COLO668 (cell line): Measurements from ENCODE around the gene FNDC10.
"Not testable (repeated sequence)": the region's sequence is repeated elsewhere in the genome, so short reads cannot be mapped to it uniquely, and the experiment has no call there.

Experiments
- DNase-seq: peaks from one replicate; lab custom pipeline; 2025; ENCODE audit not compliant: unreplicated experiment; lab: John Stamatoyannopoulos, UW

FNDC10 gene

DNA sequence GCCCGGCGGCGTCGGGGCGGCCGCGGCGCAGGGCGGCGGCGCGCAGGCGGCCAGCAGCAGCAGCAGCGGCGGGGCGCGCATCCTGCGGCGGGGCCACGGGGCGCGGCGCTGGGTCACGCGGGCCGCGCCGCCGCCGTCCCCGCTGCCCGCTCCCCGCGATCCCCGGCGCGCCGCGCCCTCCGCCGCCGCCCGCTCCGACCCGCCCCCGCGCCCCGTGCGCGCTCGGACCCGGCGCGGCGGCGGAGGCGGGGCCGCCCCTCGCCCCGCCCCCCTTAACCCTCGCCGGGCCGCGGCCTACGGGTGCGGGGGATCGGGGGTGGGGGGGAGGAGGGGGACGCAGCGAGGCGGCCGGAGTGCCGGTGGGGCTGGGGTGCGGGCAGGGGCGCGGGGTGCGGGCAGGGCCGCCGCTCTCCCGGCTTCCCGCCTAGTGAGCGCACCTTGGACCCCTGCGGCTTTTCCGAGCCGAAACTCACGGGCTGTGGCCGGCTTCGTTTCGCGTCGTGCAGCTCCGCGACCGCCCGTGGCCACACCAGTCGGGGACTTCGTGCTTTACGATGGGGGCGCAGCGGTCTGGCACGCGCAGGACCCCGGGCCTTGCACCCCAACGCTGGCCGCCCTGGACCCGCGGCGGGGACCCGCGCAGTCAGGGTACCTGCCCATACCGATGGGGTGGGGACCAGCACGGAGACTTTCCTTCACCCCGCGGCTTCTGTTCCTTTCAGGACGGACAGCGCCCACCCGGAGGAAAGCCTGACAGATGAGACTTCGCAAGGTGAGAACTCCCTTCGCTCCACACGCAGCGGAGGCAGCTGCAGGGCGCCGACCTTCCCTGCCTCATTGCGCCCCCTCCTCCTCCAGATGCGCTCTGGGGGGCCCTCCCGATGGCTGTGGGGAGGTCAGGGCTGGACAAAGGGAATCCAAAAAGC, at the start of gene FNDC10:
Gene FNDC10, minus strand, starts transcription at position 201 of the 926 bp plus-strand sequence. Its CDS starts 120 bp downstream, at position 81.
- DNase-seq: no peak

DNA sequence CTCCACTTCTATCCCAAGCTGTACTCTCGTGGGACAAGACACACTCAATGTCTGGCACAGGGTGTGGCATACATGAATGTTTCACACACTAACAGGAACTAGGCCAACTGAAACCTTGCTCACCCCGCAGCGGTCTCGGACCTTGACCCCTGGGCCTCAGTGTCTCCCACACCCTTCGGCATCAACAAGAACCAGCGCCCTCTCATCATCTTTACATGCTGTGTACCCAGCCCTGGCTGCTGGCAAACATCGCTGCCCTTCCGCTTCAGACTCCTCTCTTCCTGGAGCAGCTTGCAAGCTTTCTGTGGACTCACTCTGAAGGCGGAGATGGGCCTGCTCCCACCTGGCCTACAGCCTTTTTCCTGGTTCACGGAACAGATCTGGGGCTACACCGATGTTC, 48.3 kb upstream of the FNDC10 start:
- DNase-seq: not testable (repeated sequence)

DNA sequence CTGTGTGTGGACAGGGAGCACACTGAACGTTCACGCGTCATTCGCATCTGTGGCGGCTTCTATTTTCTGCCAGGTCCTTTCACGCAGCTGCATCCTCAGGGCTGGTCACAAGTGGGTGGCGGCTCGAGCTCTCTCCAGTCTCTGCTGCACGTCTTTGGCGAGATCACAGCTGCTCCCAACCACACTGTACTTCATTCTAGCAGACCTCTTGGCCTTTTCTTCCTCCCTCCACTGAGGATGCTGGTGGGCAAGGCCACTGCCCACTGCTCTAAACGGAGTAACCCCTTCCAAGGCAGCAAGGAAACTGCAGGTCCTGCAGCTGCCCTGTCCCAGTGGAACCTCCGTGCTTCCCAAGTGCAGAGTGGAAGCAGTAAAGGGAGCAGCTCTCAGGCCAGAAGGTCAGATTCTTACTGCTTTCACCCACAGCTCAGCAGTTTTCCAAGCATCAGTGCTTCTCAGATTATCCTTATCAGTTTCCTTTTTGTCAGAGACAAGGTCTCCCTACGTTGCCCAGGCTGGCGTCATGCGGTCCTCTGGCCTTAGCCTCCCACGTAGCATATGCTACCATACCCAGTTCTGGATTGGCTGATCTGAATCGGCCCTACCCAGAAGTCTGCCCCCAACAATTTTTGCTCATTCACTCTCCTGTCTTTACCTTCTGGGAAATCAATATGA, 47.8 kb upstream of the FNDC10 start:
- DNase-seq: not testable (repeated sequence)

DNA sequence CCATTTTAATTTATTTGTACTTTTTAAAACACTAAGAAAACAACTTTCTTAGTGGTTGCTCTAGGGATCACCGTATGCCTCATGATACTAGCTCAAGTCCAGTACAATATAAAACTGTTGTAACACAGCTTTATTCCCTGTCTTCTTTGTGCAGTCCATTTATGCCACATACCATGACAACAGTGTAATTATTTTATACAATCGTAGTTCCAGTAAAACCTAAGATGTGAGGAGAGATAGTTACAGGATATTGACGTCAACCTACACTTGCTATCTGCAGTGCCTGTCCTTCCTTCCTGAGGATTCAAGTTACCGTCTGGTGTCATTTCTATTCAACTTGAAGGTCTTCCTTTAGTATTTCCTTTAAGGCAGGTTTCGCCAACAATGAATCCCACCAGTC, 46.4 kb upstream of the FNDC10 start:
- not testable (repeated sequence) for DNase-seq

DNA sequence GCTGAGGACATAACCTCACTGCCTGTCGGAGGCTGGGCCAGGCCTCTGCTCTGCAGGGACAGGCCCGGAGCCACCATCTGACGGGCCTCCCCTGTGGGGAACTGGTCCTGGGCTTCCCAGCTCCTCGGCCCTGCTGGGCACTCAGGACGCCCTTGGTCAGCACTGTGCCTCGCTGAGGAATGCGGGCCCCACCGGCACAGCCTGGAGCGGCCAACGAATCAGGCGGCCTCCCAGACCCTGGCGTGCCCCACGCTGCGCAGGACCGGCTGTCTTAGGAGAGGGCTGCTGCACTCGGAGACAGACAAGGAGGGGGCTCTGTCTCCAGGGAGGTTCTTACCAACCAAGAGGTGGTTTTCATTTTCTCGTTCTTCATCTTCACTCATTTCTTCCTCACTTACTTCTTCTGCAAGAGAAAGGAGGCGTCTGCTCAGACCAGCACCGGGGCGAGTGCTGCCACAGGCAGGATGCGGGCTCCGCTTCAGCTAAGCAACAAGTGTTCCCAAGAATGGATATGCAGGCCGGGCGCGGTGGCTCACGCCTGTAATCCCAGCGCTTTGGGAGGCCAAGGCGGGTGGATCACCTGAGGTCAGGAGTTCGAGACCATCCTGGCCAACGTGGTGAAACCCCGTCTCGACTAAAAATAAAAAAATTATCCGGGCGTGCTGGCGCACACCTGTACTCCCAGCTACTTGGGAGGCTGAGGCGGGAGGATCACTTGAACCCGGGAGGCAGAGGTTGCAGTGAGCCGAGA, 41.0 kb upstream of the FNDC10 start:
- not testable (repeated sequence) for DNase-seq

DNA sequence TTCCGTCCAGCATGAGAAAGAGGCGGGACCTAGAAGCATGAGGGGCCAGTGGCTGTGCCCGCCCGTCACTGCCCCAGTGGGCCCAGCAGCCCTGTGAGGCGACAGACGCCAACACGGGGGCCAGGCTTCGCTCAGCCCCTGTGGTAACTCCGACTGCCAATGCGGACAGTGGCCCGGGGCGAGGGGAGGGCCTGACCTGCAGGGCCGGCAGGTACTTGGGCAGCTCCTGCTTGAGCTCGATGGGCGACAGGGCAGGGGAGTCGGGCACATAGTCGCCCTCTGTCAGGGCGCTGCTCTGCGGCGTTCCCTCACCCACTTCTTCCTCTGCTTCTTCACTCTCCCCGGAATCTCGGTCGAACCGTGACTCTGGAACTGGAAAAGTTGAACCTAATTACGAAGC, 40.1 kb upstream of the FNDC10 start:
- not testable (repeated sequence) for DNase-seq

DNA sequence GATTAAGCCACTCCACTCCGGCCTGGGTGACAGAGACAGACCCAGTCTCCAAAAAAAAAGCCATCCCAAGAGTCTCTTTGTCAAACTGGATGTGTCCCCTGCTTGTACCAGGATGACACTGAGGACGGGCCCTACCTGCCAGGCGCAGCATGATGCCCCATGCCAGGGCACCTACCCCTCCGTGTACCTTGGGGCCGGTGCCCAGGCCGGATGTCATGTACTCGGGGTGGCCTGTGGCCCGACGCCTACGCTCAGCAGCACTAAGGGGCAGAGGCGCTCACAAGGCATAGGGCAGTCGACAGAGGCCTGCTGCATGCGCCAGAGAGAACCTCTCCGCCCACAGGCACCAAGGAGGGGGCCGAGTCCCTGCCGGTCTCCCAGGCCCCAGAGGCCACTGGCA, 39.4 kb upstream of the FNDC10 start:
- DNase-seq: not testable (repeated sequence)

DNA sequence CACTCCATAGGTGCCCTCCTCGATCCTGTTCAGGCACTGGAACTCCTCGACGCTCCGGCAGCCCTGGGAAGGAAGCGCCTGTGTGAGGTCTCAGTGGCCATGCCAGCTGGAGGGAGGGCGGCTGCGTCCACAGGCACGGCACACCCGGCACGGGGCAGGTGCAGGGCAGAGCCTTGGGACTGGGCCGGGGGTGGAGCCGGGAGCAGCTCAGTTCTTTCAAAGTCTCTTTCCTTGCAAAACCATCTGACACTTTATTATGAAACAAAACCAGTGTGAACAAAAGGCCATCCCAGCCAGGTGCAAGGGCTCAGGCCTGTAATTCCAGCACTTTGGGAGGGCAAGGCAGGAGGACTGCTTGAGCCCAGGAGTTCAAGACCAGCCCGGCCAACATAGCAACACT, 38.6 kb upstream of the FNDC10 start:
- not testable (repeated sequence) for DNase-seq

DNA sequence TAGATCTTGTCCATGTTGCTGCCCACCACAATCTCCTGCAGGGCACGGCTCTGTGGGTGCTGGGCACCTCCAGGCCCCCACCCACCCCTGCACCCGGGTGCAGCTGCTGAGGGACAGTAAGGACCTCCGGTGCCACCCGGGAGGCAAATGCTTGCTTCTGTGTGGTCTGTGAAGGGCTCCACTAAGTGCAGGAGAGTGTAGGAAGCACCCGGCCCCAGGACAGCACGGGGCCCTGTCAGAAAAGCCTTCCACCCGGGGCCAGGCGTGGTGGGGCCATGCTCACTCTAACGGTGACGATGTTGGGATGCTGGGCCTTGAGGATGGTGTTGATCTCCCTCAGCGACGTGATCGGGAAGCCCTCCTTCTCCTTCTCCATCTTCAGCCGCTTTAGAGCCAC, 37.5 kb upstream of the FNDC10 start:
- not testable (repeated sequence) for DNase-seq

DNA sequence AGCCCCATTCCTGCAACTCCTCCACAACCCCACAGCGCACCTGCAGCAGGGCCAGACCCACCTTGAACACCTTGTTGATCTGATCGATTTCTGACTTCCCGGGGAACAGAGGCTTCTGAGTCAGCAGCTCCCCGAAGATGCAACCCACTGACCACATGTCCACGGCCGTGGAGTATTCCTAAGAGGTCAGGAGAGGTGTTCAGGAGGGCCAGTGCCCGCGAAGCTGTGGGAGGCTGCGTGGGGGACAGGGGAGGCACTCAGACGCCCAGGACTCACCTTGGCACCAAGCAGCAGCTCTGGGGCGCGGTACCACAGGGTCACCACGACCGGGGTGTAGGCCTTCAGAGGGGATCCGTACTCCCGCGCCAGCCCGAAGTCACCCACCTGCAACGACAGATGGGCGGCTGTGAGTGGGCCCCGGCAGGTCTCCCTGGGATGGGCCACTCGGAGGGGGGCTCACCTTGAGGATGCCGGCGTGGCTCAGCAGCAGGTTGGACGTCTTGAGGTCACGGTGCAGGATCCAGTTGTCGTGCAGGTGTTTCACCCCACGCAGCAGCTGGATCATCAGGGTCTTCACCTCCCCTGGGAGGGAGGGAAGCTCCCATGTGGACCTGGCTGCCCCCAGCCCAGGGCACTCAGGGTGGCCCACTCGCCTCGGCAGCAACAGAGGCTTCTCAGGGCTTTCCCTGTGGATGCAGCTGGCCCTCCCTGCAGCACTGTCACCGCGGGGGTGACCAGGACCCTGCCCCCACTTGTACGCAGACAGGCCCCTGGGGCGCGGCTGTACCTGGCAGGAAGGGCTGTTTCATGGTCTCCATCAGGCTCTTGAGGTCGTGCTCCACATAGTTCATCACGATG, 36.9 kb upstream of the FNDC10 start:
- not testable (repeated sequence) for DNase-seq

DNA sequence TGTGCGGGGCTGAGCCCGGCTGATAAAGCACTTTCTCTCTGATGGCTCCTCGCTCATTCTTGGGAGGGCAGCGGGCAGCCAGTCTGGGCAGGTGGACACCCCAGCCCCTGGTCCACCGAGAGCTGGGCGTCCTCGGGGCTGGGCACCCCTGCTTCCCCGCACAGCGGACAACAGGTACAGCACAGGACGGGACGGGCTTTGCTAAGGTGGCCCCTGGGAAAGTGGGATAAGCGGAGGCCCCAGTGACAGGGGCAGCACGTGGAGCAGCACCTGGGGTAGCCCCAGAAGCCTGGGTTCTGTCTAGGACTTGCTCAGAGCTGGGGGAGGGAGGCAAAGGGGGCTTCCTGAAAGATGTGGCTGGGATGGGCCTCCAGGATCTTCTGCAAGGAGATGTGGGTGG, 34.7 kb upstream of the FNDC10 start:
- not testable (repeated sequence) for DNase-seq

DNA sequence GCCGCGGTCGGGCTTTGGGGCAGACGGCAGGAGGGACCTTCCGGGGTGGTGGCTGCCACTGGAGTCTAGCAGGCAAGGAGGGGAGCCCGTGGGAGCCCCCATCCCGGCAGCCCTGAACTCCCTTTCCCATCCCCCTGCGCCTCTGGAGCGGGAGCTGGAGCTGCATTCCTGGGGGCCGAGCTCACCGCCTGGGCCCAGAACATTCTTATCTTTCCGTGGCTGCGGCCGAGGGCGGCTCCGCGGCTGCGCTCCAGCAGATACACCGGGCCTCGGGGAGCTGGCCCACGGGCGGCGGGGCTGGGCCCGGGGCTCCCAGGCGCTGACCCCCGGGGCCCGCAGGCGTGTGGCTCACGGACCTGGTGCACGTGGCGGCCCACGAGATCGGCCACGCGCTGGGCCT, 33.5 kb upstream of the FNDC10 start:
- not testable (repeated sequence) for DNase-seq

DNA sequence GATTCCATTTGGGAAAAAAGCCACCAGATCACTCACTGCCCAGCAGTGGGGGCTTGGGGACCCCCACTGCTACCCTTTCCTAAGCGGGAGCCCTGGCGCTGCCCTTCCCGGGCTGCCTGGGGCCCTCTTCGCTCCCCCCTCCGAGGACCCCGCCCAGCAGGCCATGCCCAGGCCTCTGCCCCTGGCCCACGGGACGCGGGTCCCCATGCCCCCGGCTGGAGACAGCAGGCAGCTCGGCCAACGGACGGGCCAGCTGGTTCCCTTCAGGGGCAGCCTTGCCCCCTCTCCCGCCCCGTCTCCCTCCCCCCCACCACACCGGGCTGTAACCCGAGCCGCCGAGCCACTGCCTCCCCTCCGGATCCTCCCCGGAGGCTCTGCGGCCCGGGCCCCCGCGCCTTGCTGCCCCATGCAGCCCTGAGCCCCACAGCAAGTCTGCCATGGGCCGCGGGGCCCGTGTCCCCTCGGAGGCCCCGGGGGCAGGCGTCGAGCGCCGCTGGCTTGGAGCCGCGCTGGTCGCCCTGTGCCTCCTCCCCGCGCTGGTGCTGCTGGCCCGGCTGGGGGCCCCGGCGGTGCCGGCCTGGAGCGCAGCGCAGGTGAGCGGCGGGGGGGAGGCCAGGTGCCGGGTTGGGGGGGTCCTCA, 32.0 kb upstream of the FNDC10 start, which contains the start of gene MMP23B:
Gene MMP23B, plus strand, starts transcription at position 392 of the 639 bp plus-strand sequence. Its CDS starts 46 bp downstream, at position 438.
- DNase-seq: no peak

DNA sequence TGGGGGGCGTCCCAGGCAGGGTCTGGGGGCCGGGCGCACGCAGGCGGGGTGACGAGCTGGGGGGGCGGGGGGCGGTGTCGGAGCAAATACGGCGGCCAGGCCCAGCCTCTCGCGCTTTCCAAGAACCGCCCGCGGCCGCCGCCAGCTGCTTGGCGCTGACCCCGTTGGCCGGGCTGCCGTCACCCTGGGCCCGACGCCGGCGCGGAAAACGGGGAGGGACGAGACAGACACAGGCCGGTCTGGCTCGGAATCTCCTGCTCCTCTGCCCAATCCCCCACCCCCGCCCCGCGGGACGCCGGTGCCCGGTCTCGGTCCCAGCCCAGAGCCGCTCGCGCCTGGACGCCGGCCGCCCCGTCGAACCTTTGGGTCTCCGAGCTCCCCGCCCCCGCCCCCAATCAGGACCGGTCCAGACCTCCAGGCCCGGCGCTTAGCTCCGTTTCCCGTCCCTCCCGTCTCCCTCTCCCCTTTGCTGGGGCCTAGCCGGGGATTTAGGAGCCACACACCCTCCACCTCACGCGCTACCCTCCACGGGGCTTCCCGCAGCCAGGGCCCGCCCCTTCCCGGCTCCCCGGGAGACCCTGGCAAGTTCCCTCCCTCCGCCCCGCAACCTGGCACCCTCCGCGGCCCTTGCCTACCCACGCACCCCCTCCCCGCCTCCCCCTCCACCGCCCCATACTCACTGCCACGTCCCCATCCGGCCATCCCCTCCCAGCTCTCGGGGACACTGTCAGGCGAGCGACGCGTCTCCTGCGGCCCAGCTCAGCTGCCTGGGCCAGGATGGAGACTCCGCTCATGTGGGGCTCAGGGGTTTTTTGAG, 31.2 kb upstream of the FNDC10 start:
- DNase-seq: no peak

DNA sequence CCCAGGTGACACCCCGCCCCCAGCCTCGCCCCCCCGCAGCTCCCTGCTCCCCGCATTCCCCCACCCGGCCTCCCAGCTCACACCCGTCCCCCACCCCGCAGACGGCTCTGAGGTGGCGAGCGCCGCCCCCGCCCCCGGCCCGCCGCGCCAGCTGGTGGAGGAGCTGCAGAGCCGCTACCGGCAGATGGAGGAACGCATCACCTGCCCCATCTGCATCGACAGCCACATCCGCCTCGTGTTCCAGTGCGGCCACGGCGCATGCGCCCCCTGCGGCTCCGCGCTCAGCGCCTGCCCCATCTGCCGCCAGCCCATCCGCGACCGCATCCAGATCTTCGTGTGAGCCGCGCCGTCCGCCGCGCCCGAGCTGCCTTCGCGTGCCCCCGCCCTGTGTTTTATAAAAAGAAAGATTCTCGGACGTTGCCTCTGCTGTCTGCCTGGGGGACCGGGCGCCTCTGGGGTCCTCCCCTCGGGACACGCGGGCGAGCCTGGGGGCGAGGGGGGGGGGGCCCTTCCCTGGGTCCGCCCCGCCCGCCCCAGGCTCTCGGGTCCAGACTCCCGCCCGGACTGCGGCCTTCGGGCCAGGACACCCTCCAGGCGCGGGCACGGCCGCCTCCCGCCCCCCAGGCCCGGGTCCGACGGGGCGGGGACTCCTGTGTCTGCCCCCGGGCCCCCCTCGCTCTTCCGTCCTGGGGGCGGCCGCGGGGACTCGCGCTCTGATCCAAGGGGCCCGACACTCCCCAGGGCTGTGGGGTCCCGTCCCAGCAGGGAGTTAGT, 30.4 kb upstream of the FNDC10 start:
- no peak for DNase-seq

DNA sequence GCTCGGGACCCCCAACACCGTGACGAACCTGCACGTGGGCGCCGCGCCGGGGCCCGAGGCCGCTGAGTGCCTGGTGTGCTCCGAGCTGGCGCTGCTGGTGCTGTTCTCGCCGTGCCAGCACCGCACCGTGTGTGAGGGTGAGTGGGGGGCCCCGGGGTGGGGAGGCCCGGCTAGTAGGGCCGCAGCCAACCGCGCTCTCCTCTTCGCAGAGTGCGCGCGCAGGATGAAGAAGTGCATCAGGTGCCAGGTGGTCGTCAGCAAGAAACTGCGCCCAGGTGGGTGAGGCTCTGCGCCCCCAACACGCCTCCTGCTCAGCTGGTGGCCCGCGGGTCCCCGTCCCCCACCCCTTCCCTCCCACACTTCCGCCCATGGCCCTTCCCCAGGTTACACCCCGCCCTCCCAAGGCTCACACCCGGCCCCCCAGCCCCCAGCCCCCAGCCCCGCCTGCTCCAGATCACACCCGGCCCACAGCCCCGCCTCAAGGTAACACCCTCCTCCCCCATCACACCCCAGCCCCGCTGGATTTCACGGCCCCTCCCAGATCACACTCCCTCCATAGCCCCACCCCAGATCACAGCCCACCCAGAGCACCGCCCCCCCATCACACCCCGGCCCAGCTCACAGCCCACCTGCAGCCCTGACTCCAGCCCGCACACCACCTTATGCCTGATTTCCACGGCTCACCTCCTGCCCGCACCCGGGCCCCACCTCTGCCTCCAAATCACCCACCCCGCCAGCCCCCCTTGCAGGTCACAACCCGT, 29.7 kb upstream of the FNDC10 start:
- DNase-seq: no peak

DNA sequence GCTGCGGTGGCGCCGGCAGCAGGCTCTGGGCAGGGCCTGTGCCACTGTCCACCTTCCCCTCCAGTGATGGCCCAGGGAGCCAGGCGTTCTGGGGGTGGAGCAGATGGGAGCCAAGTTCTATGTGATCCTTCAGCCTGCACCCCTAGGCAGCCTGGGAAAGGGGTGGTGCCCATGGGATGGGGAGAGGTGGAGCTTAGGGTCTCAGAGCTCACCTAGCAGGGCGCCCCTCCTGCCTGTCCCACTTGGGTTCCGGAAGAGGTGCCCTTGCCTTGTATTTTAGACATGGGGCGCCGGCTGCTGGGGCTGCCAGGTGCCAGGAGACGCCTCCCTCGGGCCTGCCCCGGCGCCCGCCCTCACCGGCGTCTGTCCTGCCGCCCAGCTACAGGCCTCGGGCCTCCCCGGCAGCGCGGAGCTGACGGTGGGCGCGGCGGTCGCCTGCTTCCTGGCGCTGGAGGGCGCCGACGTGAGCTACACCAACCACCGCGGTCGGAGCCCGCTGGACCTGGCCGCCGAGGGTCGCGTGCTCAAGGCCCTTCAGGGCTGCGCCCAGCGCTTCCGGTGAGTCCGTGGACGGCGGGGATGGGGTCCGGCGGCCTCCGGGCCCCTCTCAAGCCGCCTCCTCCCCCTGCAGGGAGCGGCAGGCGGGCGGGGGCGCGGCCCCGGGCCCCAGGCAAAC, 29.0 kb upstream of the FNDC10 start:
- DNase-seq: no peak
